Smooth muscle cell (in vitro differentiated cells): Measurements from ENCODE around the gene ASPSCR1. TPM values are rescaled to one million over a fixed set of nuclear protein-coding genes. Genes with fewer than 3 reads are reported as not detected.

Source experiments
- DNase-seq: peaks from one replicate; lab custom pipeline; 2025; ENCODE audit not compliant: unreplicated experiment; lab: John Stamatoyannopoulos, UW
- H2AFZ ChIP-seq: fragments of 200-600 bp; sonication (generic); 2 replicates; pipeline ENCODE4 v1.6.0; 2016; ENCODE audit warnings: antibody characterized with exemption, low read depth, mild to moderate bottlenecking
- H3F3A ChIP-seq: fragments of 200-600 bp; sonication (generic); 2 replicates; pipeline ENCODE4 v1.6.0; 2017; ENCODE audit warnings: antibody characterized with exemption, low read depth
- H3K27ac ChIP-seq: fragments of 200-600 bp; sonication (generic); 2 replicates; pipeline ENCODE4 v1.5.1; 2016; ENCODE audit warnings: low read depth, mild to moderate bottlenecking
- H3K27me3 ChIP-seq: fragments of 200-600 bp; sonication (generic); 2 replicates; pipeline ENCODE4 v1.6.1; 2016; ENCODE audit warnings: low read depth, mild to moderate bottlenecking
- H3K36me3 ChIP-seq: fragments of 200-600 bp; sonication (generic); 2 replicates; pipeline ENCODE4 v1.5.1; 2016; ENCODE audit warnings: low read depth
- H3K4me1 ChIP-seq: fragments of 200-600 bp; sonication (generic); 2 replicates; pipeline ENCODE4 v1.5.1; 2016; ENCODE audit warnings: low read depth
- H3K4me2 ChIP-seq: fragments of 200-600 bp; sonication (generic); 2 replicates; pipeline ENCODE4 v1.6.0; 2016; ENCODE audit warnings: mild to moderate bottlenecking
- H3K4me3 ChIP-seq: fragments of 200-600 bp; sonication (generic); 2 replicates; pipeline ENCODE4 v1.5.1; 2016; ENCODE audit warnings: mild to moderate bottlenecking
- H3K79me2 ChIP-seq: fragments of 200-600 bp; sonication (generic); 2 replicates; pipeline ENCODE4 v1.6.0; 2016; ENCODE audit warnings: low read depth, mild to moderate bottlenecking
- H3K9ac ChIP-seq: fragments of 200-600 bp; sonication (generic); 2 replicates; pipeline ENCODE4 v1.6.0; 2016; ENCODE audit warnings: low read depth
- H3K9me3 ChIP-seq: fragments of 200-600 bp; sonication (generic); replicated peaks from 2 replicates; pipeline ENCODE4 v1.5.1; 2016; ENCODE audit warnings: low read depth
- H4K20me1 ChIP-seq: fragments of 200-600 bp; sonication (generic); 2 replicates; pipeline ENCODE4 v1.6.0; 2016; ENCODE audit warnings: low read depth
- WGBS: methylation state at CpG from one replicate; pipeline ENCODE4 v1.1.7; 2016; ENCODE audit warnings: low lambda C conversion rate; 5-methylcytosine and 5-hydroxymethylcytosine counted together
- polyA plus RNA-seq: library from polyadenylated mRNA; unstranded; fragments of >200 nt; fragmentation: Nextera tagmentation; extraction: Ambion mirVana; gene quantifications from 2 replicates; pipeline ENCODE4 v1.2.1, GENCODE V29; 2016
- total RNA-seq: library from RNA; depleted of rRNA; stranded (reverse); fragments of >200 nt; gene quantifications from 2 replicates; pipeline ENCODE4 v1.2.3, GENCODE V29; 2014
- TF ChIP-seq, protein P1 (sequence below): fragments of 200-600 bp; sonication (generic); IDR thresholded peaks from 2 replicates; pipeline ENCODE4 v1.5.1; 2017; ENCODE audit warnings: borderline replicate concordance, mild to moderate bottlenecking, antibody characterized with exemption; ENCODE audit not compliant: insufficient read depth, poor library complexity, severe bottlenecking

The ASPSCR1 gene
- total and polyA plus RNA-seq, 2 experiments from 2014 or later: 28.4 to 44.0 TPM

DNA sequence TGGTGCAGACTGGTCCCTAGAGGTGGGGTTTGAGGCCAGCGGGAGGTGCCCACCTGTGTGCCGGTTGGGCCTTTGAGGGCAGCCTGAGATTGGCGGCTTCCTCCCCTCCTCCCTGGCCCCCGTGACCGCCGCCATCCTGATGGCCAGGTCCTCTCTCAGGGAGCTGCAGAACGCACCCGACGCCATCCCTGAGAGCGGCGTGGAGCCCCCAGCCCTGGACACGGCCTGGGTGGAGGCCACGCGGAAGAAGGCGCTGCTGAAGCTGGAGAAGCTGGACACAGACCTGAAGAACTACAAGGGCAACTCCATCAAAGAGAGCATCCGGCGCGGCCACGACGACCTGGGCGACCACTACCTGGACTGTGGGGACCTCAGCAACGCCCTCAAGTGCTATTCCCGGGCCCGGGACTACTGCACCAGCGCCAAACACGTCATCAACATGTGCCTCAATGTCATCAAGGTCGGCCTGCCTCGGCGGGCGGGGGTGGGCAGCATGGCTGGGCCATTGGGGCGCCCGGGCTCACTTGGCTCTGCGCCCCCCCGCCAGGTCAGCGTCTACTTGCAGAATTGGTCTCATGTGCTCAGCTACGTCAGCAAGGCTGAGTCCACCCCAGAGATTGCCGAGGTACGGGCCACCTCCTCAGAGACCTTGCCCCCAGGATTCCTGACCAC, 77.1 kb downstream of the ASPSCR1 start:
- Histone ChIP-seq H4K20me1 (peaks cover 7% of the 10 kb centered on the region), H3K27ac (no peak overlapping the region), H2AFZ (no peak overlapping the region), H3F3A (no peaks in the 10 kb centered on the region), H3K9me3 (no peaks in the 10 kb centered on the region), H3K27me3 (no peaks in the 10 kb centered on the region), H3K9ac (no peak overlapping the region), H3K4me2 (no peak overlapping the region), H3K4me1 (peaks cover 16% of the 10 kb centered on the region), H3K36me3 (no peaks in the 10 kb centered on the region), H3K79me2 (peaks cover 23% of the 10 kb centered on the region), H3K4me3 (no peak overlapping the region)
- DNase-seq: no peak
- TF ChIP-seq, protein P1, sequence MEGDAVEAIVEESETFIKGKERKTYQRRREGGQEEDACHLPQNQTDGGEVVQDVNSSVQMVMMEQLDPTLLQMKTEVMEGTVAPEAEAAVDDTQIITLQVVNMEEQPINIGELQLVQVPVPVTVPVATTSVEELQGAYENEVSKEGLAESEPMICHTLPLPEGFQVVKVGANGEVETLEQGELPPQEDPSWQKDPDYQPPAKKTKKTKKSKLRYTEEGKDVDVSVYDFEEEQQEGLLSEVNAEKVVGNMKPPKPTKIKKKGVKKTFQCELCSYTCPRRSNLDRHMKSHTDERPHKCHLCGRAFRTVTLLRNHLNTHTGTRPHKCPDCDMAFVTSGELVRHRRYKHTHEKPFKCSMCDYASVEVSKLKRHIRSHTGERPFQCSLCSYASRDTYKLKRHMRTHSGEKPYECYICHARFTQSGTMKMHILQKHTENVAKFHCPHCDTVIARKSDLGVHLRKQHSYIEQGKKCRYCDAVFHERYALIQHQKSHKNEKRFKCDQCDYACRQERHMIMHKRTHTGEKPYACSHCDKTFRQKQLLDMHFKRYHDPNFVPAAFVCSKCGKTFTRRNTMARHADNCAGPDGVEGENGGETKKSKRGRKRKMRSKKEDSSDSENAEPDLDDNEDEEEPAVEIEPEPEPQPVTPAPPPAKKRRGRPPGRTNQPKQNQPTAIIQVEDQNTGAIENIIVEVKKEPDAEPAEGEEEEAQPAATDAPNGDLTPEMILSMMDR: no peak
- WGBS: 96% methylated on average over 37 of the region's 38 CpGs

DNA sequence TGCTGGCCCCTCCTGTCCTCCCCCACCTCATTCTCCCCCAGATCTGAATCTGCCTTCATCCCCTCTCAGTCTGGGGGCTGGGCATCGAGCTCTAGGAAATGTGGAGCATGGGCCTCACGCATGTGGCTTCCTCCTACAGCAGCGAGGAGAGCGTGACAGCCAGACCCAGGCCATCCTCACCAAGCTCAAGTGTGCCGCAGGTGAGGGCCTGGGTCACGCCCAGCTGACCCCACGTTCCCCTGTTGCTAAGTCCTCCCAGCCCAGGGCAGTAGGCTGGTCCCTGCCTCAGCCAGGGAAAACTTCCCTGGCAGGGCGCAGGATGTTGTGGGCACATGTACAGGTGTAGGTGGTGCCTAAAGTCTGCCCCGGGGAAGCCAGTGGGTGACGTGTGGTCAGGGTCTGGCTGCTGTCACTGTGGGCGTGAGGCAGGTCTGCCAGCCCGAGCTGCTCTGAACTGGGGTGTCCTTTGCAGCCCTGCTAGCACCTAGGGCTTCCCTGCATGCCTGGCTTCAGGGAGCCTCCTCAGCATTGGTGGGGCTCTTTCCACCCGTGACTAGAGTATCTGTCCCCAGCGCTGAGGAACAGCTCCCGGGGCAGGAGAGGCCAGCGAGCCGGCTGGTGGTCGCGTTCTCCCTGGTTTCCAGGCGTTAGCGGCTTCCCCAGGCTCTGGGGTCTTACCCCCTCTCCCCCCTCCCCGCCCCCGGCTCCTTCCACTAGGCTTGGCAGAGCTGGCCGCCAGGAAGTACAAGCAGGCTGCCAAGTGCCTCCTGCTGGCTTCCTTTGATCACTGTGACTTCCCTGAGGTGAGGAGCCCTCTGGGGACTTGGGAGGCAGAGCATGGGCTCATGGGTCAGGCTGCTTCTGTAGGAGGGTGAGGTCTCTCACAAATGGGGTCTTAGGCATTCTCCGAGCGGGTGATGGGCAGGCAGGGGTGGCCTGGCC, 77.9 kb downstream of the ASPSCR1 start:
- Histone ChIP-seq H3K79me2 (peaks cover 23% of the 10 kb centered on the region), H3K4me1 (peaks cover 16% of the 10 kb centered on the region), H3K4me2 (no peak overlapping the region), H3K9ac (no peak overlapping the region), H2AFZ (no peak overlapping the region), H3K4me3 (no peak overlapping the region), H4K20me1 (peaks cover 7% of the 10 kb centered on the region), H3K27me3 (no peaks in the 10 kb centered on the region), H3F3A (no peaks in the 10 kb centered on the region), H3K9me3 (no peaks in the 10 kb centered on the region), H3K36me3 (no peaks in the 10 kb centered on the region), H3K27ac (no peak overlapping the region)
- TF ChIP-seq, protein P1: no peak
- DNase-seq: no peak
- 94% methylated on average over 22 of the region's 26 CpGs for WGBS

DNA sequence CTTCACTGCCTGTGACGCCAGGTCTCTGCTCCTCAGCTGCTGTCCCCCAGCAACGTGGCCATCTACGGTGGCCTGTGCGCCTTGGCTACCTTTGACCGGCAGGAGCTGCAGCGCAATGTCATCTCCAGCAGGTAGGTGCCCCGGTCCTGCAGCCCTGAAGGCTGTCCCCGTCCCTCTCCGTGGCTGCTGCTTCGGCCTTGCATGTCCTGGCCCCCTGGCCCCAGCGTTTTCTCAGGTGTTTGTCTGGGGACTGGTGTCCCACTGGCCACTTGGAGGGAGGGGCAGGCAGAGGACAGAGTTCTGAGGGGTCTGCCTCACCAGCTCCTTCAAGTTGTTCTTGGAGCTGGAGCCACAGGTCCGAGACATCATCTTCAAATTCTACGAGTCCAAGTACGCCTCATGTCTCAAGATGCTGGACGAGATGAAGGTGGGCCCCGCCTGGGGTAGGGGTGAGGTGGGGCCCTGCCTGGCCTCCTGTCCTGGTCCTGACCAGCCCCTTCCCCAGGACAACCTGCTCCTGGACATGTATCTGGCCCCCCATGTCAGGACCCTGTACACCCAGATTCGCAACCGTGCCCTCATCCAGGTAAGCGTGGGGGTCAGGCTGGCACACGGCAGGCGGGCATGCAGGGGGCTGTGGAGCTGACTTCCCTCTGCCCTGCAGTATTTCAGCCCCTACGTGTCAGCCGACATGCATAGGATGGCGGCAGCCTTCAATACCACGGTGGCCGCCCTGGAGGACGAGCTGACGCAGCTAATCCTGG, 78.7 kb downstream of the ASPSCR1 start:
- H3K9ac ChIP-seq: no peak overlapping the region
- peaks cover 18% of the 10 kb centered on the region for H3K79me2 ChIP-seq
- DNase-seq: no peak
- no peaks in the 10 kb centered on the region for H3F3A ChIP-seq
- peaks cover 9% of the 10 kb centered on the region for H3K4me1 ChIP-seq
- H3K27ac ChIP-seq: no peak overlapping the region
- no peak overlapping the region for H3K4me2 ChIP-seq
- no peaks in the 10 kb centered on the region for H3K36me3 ChIP-seq
- TF ChIP-seq, protein P1: no peak
- WGBS: 94% methylated on average over 27 of the region's 28 CpGs
- no peaks in the 10 kb centered on the region for H3K9me3 ChIP-seq
- no peaks in the 10 kb centered on the region for H3K27me3 ChIP-seq
- H4K20me1 ChIP-seq: peaks cover 7% of the 10 kb centered on the region
- H3K4me3 ChIP-seq: no peak overlapping the region
- no peak overlapping the region for H2AFZ ChIP-seq
